ENCODE results near the gene B4GALNT3. TPM values are rescaled to one million over a fixed set of nuclear protein-coding genes. Genes with fewer than 3 reads are reported as not detected.
A peak's percentile ranks its signal among the peaks of the same experiment; 100 is the strongest.

B4GALNT3 gene
- total and polyA plus RNA-seq, 2 experiments from 2014 or later = 2.8 to 15.8 TPM

DNA sequence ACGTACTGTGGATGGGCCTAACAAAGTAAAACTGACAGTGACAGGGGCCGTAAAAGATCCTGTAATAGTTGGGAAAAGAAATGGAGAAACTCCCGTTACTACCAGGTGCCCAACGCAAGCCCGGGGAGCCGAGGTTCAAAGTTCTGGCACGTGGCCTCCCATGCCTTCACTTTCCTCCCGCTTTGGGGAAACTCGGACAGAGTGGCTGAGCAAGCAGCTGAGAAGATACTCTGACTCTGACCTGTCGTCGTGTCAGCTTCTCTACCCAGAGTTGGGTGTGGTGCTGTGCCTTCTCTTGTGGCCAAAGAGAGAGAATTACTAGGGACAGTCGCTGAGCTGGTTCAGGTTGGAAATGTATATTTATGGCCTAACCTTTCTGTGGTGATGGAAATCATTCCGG is 1.7 kb downstream of the B4GALNT3 start:
- H3K79me2 ChIP-seq (replicated peaks; ENCODE audit: insufficient read depth) = no peaks in the 10 kb centered on the region; the same call in 1 of the 2 replicates
- H3K4me2 ChIP-seq = peak overlapping the region; percentile 84
- ATAC-seq (no peak), DNase-seq (ENCODE audit: low spot score) (no peak)
- peaks cover 24% of the 10 kb centered on the region for H4K20me1 ChIP-seq (replicated peaks; ENCODE audit: insufficient read depth)
- no peaks in the 10 kb centered on the region; the same call in 1 of the 3 replicates for H3K36me3 Mint-ChIP-seq (ENCODE audit: low read depth)
- H3F3A ChIP-seq (replicated peaks; ENCODE audit: low read depth) = peaks cover 7% of the 10 kb centered on the region; the same call in 1 of the 2 replicates
- H3K27ac Mint-ChIP-seq = no peak overlapping the region
- no peak overlapping the region; the same call in 1 of the 2 replicates for H2AFZ ChIP-seq
- peaks cover 48% of the 10 kb centered on the region for H3K27me3 ChIP-seq (ENCODE audit: insufficient read depth)
- peaks cover 13% of the 10 kb centered on the region for H3K4me1 Mint-ChIP-seq
- no peak overlapping the region for H3K27ac ChIP-seq (ENCODE audit: low read depth)
- peak overlapping the region; percentile 68 for H3K4me3 ChIP-seq
- TF ChIP-seq, protein P1, sequence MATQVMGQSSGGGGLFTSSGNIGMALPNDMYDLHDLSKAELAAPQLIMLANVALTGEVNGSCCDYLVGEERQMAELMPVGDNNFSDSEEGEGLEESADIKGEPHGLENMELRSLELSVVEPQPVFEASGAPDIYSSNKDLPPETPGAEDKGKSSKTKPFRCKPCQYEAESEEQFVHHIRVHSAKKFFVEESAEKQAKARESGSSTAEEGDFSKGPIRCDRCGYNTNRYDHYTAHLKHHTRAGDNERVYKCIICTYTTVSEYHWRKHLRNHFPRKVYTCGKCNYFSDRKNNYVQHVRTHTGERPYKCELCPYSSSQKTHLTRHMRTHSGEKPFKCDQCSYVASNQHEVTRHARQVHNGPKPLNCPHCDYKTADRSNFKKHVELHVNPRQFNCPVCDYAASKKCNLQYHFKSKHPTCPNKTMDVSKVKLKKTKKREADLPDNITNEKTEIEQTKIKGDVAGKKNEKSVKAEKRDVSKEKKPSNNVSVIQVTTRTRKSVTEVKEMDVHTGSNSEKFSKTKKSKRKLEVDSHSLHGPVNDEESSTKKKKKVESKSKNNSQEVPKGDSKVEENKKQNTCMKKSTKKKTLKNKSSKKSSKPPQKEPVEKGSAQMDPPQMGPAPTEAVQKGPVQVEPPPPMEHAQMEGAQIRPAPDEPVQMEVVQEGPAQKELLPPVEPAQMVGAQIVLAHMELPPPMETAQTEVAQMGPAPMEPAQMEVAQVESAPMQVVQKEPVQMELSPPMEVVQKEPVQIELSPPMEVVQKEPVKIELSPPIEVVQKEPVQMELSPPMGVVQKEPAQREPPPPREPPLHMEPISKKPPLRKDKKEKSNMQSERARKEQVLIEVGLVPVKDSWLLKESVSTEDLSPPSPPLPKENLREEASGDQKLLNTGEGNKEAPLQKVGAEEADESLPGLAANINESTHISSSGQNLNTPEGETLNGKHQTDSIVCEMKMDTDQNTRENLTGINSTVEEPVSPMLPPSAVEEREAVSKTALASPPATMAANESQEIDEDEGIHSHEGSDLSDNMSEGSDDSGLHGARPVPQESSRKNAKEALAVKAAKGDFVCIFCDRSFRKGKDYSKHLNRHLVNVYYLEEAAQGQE (IDR thresholded peaks at IDR 0.05; ENCODE audit: unreplicated experiment) = no peak
- TF ChIP-seq ZNF114 (CRISPR knock-in tag; IDR thresholded peaks at IDR 0.05) (no peak), JUNB (IDR thresholded peaks at IDR 0.05; ENCODE audit: unreplicated experiment) (no peak), POLR2AphosphoS5 (IDR thresholded peaks at IDR 0.05; ENCODE audit: low read depth) (no peak), EZH2phosphoT487 (IDR thresholded peaks at IDR 0.05; ENCODE audit: unreplicated experiment) (no peak), ZNF331 (CRISPR knock-in tag; IDR thresholded peaks at IDR 0.05; ENCODE audit: low read depth) (no peak), NANOG (IDR thresholded peaks at IDR 0.05; ENCODE audit: borderline replicate concordance) (no peak)
- TF ChIP-seq, protein P2, sequence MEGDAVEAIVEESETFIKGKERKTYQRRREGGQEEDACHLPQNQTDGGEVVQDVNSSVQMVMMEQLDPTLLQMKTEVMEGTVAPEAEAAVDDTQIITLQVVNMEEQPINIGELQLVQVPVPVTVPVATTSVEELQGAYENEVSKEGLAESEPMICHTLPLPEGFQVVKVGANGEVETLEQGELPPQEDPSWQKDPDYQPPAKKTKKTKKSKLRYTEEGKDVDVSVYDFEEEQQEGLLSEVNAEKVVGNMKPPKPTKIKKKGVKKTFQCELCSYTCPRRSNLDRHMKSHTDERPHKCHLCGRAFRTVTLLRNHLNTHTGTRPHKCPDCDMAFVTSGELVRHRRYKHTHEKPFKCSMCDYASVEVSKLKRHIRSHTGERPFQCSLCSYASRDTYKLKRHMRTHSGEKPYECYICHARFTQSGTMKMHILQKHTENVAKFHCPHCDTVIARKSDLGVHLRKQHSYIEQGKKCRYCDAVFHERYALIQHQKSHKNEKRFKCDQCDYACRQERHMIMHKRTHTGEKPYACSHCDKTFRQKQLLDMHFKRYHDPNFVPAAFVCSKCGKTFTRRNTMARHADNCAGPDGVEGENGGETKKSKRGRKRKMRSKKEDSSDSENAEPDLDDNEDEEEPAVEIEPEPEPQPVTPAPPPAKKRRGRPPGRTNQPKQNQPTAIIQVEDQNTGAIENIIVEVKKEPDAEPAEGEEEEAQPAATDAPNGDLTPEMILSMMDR (conservative IDR thresholded peaks at IDR 0.05; ENCODE audit: low read depth in 2 of 2) = no peak
- TF ChIP-seq, protein P3, sequence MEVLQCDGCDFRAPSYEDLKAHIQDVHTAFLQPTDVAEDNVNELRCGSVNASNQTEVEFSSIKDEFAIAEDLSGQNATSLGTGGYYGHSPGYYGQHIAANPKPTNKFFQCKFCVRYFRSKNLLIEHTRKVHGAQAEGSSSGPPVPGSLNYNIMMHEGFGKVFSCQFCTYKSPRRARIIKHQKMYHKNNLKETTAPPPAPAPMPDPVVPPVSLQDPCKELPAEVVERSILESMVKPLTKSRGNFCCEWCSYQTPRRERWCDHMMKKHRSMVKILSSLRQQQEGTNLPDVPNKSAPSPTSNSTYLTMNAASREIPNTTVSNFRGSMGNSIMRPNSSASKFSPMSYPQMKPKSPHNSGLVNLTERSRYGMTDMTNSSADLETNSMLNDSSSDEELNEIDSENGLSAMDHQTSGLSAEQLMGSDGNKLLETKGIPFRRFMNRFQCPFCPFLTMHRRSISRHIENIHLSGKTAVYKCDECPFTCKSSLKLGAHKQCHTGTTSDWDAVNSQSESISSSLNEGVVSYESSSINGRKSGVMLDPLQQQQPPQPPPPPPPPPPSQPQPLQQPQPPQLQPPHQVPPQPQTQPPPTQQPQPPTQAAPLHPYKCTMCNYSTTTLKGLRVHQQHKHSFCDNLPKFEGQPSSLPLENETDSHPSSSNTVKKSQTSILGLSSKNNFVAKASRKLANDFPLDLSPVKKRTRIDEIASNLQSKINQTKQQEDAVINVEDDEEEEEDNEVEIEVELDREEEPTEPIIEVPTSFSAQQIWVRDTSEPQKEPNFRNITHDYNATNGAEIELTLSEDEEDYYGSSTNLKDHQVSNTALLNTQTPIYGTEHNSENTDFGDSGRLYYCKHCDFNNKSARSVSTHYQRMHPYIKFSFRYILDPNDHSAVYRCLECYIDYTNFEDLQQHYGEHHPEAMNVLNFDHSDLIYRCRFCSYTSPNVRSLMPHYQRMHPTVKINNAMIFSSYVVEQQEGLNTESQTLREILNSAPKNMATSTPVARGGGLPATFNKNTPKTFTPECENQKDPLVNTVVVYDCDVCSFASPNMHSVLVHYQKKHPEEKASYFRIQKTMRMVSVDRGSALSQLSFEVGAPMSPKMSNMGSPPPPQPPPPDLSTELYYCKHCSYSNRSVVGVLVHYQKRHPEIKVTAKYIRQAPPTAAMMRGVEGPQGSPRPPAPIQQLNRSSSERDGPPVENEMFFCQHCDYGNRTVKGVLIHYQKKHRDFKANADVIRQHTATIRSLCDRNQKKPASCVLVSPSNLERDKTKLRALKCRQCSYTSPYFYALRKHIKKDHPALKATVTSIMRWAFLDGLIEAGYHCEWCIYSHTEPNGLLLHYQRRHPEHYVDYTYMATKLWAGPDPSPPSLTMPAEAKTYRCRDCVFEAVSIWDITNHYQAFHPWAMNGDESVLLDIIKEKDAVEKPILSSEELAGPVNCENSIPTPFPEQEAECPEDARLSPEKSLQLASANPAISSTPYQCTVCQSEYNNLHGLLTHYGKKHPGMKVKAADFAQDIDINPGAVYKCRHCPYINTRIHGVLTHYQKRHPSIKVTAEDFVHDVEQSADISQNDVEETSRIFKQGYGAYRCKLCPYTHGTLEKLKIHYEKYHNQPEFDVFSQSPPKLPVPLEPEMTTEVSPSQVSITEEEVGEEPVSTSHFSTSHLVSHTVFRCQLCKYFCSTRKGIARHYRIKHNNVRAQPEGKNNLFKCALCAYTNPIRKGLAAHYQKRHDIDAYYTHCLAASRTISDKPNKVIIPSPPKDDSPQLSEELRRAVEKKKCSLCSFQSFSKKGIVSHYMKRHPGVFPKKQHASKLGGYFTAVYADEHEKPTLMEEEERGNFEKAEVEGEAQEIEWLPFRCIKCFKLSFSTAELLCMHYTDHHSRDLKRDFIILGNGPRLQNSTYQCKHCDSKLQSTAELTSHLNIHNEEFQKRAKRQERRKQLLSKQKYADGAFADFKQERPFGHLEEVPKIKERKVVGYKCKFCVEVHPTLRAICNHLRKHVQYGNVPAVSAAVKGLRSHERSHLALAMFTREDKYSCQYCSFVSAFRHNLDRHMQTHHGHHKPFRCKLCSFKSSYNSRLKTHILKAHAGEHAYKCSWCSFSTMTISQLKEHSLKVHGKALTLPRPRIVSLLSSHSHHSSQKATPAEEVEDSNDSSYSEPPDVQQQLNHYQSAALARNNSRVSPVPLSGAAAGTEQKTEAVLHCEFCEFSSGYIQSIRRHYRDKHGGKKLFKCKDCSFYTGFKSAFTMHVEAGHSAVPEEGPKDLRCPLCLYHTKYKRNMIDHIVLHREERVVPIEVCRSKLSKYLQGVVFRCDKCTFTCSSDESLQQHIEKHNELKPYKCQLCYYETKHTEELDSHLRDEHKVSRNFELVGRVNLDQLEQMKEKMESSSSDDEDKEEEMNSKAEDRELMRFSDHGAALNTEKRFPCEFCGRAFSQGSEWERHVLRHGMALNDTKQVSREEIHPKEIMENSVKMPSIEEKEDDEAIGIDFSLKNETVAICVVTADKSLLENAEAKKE (CRISPR knock-in tag; IDR thresholded peaks at IDR 0.05) = no peak
- no peaks in the 10 kb centered on the region for H3K9me3 Mint-ChIP-seq
- 0 out of 2 replicates have a peak, but pooled peaks cover 5% of the 10 kb centered on the region for H3K4me1 ChIP-seq (ENCODE audit: insufficient read depth)
- no peaks in the 10 kb centered on the region for H3K9me2 ChIP-seq (ENCODE audit: insufficient read depth)
- H3K4me3 Mint-ChIP-seq = peak overlapping the region; percentile 80
- peaks cover 40% of the 10 kb centered on the region for H3K27me3 Mint-ChIP-seq (ENCODE audit: insufficient read depth, low read depth, poor library complexity)
- no peaks in the 10 kb centered on the region for H3K36me3 ChIP-seq (ENCODE audit: insufficient read depth)
